ENCODE measurements around the gene RFX8. TPM values are rescaled to one million over a fixed set of nuclear protein-coding genes. Genes with fewer than 3 reads are reported as not detected.

Gene RFX8
- total RNA-seq, 1 experiment from 2014 or later, result not detected

GRCh38 chr2:101496279-101496678 is 21.4 kb upstream of the RFX8 start:
- no TSS peak for BruUV-seq (replicated peaks)
- no peak overlapping the region for H3K27ac Mint-ChIP-seq (ENCODE audit: unreplicated experiment)
- intact Hi-C loops (cut with micrococcal nuclease; ENCODE audit: unreplicated experiment), result no loop called here
- POLR2A ChIA-PET, result no interaction called here
- H3K36me3 ChIP-seq (ENCODE audit: control insufficient read depth, insufficient read depth, low read length), result no peaks in the 10 kb centered on the region
- no peaks in the 10 kb centered on the region for H3K9me3 Mint-ChIP-seq (ENCODE audit: unreplicated experiment)
- H3K4me3 ChIP-seq (ENCODE audit: low read depth, low read length), result no peak overlapping the region
- no peaks in the 10 kb centered on the region for H3K9me3 ChIP-seq
- H3K4me1 Mint-ChIP-seq (ENCODE audit: low read depth, unreplicated experiment), result no peaks in the 10 kb centered on the region
- no peaks in the 10 kb centered on the region for H3K27me3 ChIP-seq (replicated peaks; ENCODE audit: control insufficient read depth, insufficient read depth, low read length)
- no peaks in the 10 kb centered on the region for H3K27me3 Mint-ChIP-seq (ENCODE audit: insufficient read depth, unreplicated experiment)
- no peak overlapping the region for H3K4me3 Mint-ChIP-seq (ENCODE audit: unreplicated experiment)
- no peaks in the 10 kb centered on the region for H3K4me1 ChIP-seq
- CTCF ChIA-PET, result no interaction called here
- TF ChIP-seq, protein P1, sequence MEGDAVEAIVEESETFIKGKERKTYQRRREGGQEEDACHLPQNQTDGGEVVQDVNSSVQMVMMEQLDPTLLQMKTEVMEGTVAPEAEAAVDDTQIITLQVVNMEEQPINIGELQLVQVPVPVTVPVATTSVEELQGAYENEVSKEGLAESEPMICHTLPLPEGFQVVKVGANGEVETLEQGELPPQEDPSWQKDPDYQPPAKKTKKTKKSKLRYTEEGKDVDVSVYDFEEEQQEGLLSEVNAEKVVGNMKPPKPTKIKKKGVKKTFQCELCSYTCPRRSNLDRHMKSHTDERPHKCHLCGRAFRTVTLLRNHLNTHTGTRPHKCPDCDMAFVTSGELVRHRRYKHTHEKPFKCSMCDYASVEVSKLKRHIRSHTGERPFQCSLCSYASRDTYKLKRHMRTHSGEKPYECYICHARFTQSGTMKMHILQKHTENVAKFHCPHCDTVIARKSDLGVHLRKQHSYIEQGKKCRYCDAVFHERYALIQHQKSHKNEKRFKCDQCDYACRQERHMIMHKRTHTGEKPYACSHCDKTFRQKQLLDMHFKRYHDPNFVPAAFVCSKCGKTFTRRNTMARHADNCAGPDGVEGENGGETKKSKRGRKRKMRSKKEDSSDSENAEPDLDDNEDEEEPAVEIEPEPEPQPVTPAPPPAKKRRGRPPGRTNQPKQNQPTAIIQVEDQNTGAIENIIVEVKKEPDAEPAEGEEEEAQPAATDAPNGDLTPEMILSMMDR (IDR thresholded peaks at IDR 0.05; ENCODE audit: insufficient read depth in 1 of 2, low read depth in 1 of 2, low read length in 1 of 2, severe bottlenecking in 1 of 2, unreplicated experiment in 1 of 2), result no peak
- no peaks in the 10 kb centered on the region for H3K36me3 Mint-ChIP-seq (ENCODE audit: insufficient read depth, unreplicated experiment)
- DNase-seq, result no peak

- no peaks in the 10 kb centered on the region for H3K27me3 ChIP-seq (replicated peaks; ENCODE audit: control insufficient read depth, insufficient read depth, low read length)
- BruUV-seq (replicated peaks), result no TSS peak
- no peaks in the 10 kb centered on the region for H3K36me3 ChIP-seq (ENCODE audit: control insufficient read depth, insufficient read depth, low read length)
- CTCF ChIA-PET, result no interaction called here
- no peak for DNase-seq
- no peak overlapping the region for H3K4me3 Mint-ChIP-seq (ENCODE audit: unreplicated experiment)
- POLR2A ChIA-PET, result no interaction called here
- H3K4me1 Mint-ChIP-seq (ENCODE audit: low read depth, unreplicated experiment), result no peaks in the 10 kb centered on the region
- no peaks in the 10 kb centered on the region for H3K9me3 ChIP-seq
- no peak overlapping the region for H3K27ac Mint-ChIP-seq (ENCODE audit: unreplicated experiment)
- H3K4me3 ChIP-seq (ENCODE audit: low read depth, low read length), result no peak overlapping the region
- no peaks in the 10 kb centered on the region for H3K27me3 Mint-ChIP-seq (ENCODE audit: insufficient read depth, unreplicated experiment)
- no peaks in the 10 kb centered on the region for H3K36me3 Mint-ChIP-seq (ENCODE audit: insufficient read depth, unreplicated experiment)
- intact Hi-C loops (cut with micrococcal nuclease; ENCODE audit: unreplicated experiment), result no loop called here
- TF ChIP-seq, protein P1 (IDR thresholded peaks at IDR 0.05; ENCODE audit: insufficient read depth in 1 of 2, low read depth in 1 of 2, low read length in 1 of 2, severe bottlenecking in 1 of 2, unreplicated experiment in 1 of 2), result no peak
- no peaks in the 10 kb centered on the region for H3K4me1 ChIP-seq
- no peaks in the 10 kb centered on the region for H3K9me3 Mint-ChIP-seq (ENCODE audit: unreplicated experiment)
These were observed 18.1 kb upstream of the RFX8 start for GRCh38 chr2:101492936-101493473.

DNA sequence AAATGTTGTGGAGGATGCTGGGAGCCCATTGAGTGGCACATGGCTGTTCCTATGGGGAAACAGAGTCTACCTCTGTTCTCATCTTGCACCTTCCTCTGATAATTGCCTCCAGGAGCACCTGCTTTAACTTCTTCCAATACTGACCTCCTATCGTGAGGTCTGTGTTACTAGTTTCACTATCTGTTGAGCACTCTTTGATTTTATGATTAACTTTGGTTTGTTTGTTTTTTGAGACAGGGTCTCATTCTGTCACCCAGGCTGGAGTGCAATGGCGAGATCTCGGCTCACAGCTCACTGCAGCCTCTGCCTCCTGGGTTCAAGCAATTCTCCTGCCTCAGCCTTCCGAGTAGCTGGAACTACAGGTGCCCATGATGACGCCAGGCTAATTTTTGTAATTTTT is 12.1 kb upstream of the RFX8 start:
- CTCF ChIA-PET, result no interaction called here
- Mint-ChIP-seq H3K27ac (ENCODE audit: unreplicated experiment) (no peak overlapping the region), H3K36me3 (ENCODE audit: insufficient read depth, unreplicated experiment) (no peaks in the 10 kb centered on the region), H3K4me3 (ENCODE audit: unreplicated experiment) (no peak overlapping the region), H3K9me3 (ENCODE audit: unreplicated experiment) (no peaks in the 10 kb centered on the region), H3K4me1 (ENCODE audit: low read depth, unreplicated experiment) (peaks cover 5% of the 10 kb centered on the region), H3K27me3 (ENCODE audit: insufficient read depth, unreplicated experiment) (no peaks in the 10 kb centered on the region)
- no peaks in the 10 kb centered on the region for H3K9me3 ChIP-seq
- H3K4me3 ChIP-seq (ENCODE audit: low read depth, low read length), result no peak overlapping the region
- no peaks in the 10 kb centered on the region for H3K36me3 ChIP-seq (ENCODE audit: control insufficient read depth, insufficient read depth, low read length)
- POLR2A ChIA-PET, result no interaction called here
- no peak for DNase-seq
- no peaks in the 10 kb centered on the region; the same call in 1 of the 2 replicates for H3K4me1 ChIP-seq
- H3K27me3 ChIP-seq (replicated peaks; ENCODE audit: control insufficient read depth, insufficient read depth, low read length), result no peaks in the 10 kb centered on the region
- intact Hi-C loops (cut with micrococcal nuclease; ENCODE audit: unreplicated experiment), result no loop called here
- no TSS peak for BruUV-seq (replicated peaks)
- TF ChIP-seq, protein P1 (IDR thresholded peaks at IDR 0.05; ENCODE audit: insufficient read depth in 1 of 2, low read depth in 1 of 2, low read length in 1 of 2, severe bottlenecking in 1 of 2, unreplicated experiment in 1 of 2), result no peak
